CD4-positive, alpha-beta T cell treated with Interleukin-17A for 1 hour (primary cell): Measurements from ENCODE around the gene SLC25A23.
"Not testable (repeated sequence)": the region's sequence is repeated elsewhere in the genome, so short reads cannot be mapped to it uniquely, and the experiment has no call there.

Experiments used
- DNase-seq: peaks from one replicate; pipeline ENCODE4 v3.0.0-alpha.2; 2020

Gene SLC25A23

DNA sequence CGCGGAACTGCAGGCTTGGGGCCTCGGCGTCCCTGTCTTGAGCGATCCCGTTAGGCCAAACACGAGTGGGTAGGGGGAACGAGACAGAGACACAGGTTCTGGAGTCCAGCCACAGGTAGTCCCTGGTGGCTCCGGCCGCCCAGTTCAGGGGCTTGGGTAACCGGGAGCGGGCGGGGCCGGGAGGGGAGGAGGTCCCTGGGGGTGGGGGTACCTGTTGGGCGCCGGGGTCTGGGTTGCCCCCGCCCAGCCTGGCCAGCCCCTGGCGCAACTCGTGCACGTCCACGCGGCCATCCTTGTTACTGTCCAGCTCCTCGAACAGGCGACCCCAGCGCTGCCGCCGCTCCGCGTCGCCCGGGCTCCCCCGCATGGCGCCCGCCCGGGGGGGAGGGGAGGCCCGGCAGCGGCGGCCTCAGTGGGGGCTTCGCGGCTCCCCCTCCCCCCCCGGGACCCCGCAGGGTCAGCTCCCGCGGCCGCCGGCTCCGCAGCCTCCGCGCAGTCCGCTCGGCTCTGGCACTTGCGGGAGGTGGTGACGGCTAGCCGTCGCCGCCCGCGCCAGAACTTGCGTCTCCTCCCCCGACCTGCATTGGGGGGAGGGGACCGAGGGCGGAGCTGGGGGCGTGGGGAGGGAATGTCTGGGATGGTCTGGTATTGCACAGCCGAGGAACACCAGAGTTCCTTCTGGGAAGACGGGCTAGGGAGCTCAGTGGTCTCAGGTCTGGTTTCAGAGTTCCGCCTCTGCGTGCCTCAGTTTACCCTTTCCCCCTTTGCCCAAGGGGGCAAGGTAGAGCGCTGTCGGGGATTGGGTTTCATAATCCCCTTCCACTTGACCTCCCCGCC lies at the start of gene SLC25A23:
SLC25A23 (minus strand) TSS at position 531 of the 837 bp plus-strand sequence; CDS start at position 367, 164 bp downstream.
- peak; percentile 64 for DNase-seq

DNA sequence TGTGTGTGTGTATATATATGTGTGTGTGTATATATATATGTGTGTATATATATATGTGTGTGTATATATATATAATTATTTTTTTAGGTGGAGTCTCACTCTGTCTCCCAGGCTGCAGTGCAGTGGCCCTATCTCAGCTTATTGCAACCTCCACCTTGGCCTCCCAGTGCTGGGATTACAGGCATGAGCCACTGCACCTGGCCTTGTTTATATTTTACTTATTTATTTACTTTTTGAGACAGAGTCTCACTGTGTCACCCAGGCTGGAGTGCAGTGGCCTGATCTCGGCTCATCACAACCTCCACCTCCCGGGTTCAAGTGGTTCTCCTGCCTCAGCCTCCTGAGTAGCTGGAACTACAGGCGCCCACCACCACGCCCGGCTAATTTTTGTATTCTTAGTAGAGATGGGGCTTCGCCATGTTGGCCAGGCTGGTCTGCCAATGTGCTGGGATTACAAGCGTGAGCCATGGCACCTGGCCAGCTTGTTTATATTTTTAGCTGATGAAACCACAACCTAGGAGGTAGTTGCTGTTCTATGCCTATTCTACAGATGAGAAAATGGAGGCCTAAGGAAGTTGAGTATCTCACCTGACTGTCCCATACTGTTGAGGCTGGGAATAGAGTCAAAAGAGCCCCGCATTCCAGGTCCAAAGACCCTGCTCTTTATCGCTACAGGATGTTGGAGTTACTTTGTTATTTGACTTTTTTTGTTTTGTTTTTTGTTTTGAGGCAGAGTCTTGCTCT lies 48.6 kb upstream of the SLC25A23 start:
- DNase-seq = not testable (repeated sequence)

DNA sequence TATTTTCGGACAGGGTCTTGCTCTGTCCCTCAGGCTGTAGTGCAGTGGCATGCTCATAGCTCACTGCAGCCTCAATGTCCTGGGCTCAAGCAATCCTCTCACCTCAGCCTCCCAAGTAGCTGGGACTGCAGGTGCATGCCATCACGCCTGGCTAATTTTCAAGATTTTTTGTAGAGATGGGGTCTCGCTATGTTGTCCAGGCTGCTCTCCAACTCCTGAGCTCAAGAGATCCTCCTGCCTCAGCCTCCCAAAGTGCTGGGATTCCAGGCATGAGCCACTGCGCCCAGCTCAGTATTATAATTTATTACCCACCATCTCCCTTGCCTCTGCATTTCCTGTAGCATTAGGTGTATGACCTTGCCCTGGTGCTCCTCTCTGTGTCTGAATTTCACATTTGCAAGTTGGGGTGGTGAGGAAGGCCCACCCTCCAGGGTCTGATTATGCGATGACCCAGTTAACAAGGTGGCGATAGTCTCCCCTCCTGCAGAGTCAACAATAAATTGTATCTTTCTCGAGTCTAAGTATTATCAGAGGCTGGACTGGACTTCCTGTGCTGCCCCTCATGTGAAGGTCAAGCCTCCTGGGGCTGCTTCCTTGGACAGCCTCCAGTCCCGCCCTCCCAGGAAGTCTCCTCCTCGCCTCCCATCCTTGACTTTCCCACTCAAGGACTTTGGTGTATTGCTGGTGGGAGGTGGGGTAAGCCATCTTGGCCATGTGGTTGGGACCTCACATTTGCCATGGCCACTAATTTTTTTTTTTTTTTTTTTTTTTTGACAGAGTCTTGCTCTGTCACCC lies 44.0 kb upstream of the SLC25A23 start:
- DNase-seq = no peak

DNA sequence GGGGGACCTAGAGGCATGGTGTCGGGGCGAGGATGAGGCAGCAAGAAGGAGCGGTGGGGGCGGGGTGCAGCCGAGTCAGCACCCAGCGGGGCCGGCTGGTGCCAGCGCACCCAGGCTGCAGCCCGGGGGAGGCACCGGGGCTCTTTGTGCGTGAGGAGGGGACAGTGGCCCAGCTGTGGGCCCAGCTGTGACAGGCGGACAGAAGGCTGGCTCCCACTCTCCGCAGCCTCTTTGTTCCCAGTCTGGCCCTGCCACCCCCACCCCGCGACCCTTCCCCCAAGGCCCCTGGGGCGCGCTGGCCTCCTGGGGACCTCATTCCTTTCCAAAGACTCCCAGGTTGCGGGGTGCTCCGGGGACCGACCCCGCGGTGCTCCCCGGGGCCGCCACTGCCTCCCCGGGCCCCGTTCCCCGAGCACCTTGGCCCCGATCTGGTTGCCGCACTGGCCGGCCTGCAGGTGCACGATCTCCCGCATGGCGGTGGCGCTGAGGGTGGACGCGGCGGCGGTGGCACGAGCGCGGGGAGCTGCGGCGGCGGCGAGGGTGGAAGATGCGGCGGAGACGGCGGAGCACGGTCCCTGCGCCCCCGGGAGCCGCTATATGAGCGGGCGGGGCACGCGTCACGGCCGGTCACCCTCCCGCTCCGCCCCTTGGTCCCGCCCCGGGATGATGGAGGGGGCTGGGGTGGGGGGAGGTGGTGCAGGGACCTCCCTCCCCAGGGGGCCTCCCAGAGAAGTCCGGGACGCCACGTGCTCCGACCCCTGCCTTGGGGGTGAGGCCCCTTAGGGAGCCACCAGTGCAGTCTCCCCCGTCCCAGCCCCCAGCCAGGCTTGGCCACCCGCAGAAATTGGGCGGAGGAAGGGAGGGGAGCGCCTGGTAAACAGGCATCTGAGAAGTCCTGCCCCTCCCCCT lies 42.4 kb upstream of the SLC25A23 start, which contains the start of gene TUBB4A:
TUBB4A (minus strand) TSS at position 570 of the 909 bp plus-strand sequence; CDS start at position 473, 97 bp downstream.
- DNase-seq = peak; percentile 38

DNA sequence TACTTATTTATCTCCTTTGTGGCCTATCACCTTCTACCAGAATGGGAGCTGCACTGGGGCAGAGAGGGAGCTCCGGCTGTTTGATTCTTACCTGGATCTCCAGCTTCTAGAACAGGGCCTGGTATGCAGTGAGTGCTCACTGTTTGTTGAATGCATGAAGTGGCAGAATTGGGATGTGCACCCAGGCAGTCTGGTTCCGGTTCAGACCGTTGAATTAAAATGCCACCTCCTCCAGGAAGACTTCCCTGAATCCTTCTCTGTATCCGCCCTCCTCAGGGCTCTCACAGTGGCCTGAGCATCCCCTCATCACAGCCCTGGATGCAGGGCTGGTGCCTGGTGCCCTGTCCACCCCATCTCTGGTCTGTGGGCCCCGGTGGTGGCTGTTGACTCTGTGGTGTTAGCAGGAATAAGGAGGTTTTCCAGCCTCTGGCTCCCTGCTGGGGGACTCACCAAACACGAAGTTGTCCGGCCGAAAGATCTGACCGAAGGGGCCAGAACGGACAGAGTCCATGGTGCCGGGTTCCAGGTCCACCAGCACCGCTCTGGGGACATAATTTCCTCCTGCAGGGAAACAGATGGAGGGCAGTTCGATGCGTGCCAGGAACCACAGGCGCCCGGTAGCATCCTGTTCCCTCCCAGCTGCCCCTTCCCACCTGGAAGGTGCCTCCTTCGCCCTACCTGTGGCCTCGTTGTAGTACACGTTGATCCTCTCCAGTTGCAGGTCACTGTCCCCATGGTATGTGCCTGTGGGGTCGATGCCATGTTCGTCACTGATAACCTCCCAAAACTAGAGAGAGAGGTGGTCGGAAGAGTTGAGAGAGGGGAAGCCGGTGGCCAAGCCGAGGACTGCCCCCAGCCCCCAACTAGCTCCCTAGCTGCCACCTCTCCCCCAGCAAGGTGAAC lies 41.5 kb upstream of the SLC25A23 start:
- no peak for DNase-seq

DNA sequence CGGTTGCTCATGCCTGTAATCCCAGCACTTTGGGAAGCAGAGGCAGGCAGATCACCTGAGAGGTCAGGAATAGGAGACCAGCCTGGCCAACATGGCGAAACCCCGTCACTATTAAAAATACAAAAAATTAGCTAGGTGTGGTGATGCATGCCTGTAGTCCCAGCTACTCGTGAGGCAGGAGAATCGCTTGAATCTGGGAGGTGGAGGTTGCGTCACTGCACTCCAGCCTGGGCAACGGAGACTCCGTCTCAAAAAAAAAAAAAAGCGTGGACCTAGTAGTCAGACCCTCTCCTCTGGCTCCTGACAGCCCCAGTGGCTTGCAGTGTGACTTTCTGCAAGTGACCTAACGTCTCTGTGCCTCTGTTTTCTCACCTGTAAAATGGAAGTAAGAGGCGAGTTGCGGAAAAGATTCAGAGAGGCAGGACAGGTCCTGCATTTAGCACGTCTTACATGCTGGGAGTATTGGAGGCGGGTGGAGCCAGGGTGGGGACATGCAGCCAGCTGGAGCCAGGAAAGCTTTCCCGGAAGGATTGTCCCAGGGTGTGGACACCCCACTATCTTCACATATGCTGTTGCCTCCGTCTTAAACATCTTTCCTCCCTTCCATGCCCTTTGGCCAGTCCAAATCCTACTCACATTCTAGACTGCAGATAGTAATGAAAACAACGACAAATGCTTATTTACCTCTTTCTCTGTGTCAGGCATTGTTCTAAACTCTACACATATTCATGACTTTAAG lies 39.6 kb upstream of the SLC25A23 start:
- no peak for DNase-seq

DNA sequence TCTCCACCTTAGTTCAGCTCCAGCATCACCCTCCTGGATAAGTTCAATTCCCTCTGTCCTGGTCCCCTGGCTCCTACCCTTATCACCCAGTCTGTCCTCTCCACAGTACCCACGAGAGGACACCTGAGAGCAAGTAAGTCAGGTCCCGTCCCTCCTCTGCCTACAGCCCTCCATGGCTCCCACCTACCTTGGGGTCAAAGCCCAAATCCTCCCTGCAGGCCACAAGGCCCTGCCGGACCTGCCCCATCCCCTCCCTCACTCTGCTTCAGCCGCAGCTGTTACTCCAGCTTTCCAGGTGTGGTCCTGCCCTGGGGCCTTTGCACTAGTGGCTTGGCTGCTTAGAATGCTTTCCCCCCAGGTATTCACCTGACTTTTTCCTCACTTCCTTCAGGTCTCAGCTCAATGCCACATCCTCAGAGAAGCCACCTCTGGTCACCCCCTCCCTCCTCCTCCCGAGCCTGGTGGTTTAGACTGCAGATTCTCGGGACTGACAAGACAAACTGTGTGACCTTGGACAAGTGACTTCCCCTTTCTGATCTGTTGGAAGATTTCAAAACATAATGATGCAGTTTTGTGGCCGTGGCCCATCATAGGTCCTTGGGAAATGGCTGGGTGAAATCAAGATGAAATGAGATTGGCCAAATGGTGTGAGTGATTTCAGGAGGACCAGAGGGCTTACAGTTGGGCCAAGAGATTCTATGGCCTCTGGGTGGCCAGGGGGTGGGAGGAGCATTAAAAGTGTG lies 38.9 kb upstream of the SLC25A23 start:
- DNase-seq = no peak

DNA sequence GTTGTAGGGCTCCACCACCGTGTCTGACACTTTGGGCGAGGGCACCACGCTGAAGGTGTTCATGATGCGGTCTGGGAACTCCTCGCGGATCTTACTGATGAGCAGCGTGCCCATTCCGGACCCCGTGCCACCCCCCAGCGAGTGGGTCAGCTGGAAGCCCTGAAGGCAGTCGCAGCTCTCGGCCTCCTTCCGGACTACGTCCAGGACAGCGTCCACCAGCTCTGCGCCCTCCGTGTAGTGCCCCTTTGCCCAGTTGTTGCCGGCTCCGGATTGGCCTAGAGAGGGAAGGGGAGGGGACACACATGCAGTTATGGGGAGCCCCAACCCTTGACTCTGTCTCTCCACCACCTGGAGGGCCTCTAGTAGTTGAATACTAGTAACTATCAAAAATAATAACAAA lies 36.4 kb upstream of the SLC25A23 start:
- DNase-seq = no peak

DNA sequence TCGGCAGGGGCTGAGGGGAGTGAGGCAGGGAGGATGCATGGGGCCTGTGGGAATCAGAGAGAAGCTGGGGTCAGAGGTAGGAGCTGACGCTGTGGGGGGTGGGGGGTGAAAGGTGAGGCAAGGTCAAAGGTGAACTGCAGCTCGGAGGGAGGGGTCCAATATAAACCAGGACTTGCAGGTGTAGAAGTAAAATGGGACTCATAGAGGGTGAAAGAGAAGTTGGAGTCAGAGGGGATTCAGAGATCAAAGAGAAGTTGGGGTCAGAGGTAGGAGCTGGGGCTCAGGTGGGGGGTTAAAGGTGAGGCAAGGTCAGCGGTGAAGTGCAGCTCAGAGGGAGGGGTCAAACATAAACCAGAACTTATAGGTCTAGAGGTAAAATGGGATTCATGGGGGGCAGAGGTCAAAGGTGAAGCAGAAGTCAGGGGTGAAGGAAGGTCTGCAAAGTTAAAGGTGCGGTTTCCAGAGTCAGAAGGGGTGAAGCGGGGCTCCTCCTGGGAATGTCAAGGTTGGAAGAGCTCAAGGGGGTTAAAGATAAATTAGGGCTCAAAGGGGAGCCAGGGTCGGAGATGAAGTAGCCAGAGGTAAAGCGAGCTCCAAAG lies 34.9 kb upstream of the SLC25A23 start:
- no peak for DNase-seq

DNA sequence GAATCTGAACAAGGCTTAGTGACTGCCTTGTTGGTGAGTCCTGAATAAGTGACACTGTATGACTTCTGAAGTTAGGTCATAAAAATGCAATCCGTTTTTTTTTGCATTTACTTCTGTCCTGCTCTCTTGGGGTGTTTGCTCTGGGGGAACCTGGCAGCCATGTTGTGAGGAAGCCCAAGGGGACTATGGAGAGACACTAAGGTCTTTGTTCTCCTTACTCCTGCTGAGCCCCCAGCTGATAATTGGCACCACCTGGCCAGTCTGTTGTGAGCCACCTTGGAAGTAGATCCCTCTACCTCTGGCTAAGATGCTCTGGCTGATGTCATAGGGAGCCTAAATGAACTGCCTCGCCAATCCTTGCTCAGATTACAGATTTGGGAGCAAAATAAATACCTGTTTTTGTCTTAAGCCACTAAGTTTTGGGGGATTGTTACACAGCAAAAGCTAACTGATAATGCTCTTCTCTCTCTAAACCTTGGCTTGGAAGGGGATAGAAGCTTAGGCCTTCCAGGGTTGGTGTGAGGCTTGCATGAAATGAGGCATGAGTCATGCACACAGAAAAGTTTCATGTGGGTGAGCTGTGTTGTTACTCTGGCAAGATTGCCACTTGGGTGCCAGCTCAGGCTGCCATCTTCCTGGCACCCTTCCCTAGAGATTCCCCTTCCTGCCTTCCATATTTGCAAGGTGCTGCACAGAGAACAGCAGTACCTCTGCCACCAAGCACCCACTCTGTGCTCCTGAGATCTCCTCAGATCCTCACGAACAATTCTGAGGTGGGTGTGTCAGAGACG lies 32.4 kb upstream of the SLC25A23 start:
- DNase-seq = no peak

DNA sequence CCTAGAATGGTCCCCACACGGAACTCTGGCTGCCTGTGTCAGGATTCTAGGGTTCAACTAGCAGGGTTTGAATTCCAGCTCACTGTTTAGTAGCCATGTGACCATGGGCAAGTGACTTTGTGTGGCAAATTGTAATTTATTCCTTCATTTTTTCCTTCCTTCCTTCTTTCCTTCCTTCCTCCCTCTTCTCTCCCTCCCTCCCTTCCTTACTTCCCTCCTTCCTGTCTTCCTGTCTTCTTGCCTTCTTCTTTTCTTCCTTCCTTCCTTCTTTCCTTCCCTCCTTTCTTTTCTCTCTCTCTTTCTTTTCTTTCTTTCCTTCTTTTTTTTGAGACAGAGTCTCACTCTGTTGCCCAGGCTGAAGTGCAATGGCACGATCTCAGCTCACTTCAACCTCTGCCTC lies 30.5 kb upstream of the SLC25A23 start:
- no peak for DNase-seq

DNA sequence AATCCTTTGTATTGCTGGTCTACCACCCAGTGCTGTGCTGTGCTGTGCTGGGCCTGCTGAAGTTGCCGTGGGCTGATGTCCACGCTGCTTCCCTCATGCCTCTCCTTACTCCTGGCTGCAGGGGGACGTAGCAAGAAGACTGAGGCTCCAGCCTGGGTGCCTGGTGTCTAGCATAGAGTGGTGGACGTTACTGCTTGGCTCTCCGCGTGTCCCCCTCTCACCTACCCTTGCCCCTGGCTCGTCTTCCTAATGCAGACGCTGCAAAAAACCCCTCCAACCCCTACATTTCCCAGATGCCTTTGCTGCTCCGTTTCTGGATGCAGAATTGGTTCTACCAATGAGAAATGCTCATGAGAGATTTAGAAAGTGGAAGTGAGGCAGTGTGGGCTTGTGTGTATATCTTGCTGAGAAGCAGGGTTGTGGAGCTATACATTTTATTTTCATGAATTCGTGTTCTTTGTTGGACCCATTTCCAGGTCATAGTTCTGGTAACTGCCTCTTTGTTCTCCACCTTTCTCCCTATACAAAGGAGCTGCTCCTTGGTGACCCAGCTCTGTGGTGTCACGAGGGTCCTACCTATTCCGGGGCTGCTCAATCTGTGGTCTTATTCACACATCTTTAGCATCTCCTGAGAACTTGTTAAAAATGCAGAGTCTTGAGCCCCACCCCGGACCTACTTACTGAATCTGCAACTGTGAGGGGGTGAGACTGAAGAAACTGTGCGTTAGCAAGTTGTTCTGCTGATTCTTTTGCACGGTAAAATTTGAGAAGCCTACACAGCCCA lies 29.9 kb upstream of the SLC25A23 start:
- peak; percentile 39 for DNase-seq

DNA sequence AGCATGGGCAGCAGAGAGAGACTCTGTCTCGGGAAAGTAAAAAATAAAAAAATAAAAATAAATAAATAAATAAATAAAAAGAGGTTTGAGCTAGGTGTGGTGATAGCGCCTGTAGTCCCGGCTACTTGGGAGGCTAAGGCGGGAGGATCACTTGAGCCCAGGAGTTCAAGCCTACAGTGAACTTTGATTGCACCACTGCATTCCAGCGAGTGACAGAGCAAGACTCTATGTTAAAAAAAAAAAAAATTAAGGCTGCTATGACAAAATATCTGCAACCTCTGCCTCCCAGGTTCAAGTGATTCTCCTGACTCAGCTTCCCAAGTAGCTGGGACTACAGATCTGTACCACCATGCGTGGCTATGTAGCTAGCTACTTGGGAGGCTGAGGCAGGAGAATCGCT lies 25.2 kb upstream of the SLC25A23 start:
- DNase-seq = no peak

DNA sequence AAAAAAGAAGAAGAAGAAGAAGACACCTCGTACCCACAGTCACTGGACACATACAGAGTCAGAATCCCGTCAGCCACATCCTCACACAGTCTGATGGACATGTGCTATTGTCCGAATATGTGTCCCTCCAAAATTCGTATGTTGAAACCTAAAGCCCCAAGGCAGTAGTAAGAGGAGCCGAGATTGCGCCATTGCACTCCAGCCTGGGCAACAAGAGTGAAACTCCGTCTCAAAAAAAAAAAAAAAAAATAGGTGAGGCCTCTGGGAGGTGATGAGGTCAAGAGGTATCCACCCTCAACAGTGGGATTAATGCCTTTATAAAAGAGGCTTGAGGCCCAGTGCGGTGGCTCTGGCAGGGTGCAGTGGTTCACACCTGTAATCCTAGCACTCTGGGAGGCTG lies 24.6 kb upstream of the SLC25A23 start:
- DNase-seq = no peak

DNA sequence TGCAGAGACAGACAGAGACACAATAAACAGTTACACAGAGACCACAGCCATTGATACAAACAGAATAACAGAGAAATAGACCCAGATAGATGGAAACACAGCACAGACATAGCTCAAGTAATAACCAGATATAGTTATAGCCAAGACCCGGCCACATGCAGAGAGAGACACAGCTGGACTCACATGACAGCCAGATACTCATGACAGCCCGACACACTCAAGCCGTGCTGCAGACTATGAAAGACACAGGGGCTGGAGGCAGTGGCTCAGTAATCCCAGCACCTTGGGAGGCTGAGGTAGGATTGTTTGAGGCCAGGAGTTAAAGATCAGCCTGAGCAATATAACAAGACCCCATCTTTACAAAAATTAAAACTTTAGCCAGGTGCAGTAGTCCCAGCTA lies 23.6 kb upstream of the SLC25A23 start:
- DNase-seq = no peak

DNA sequence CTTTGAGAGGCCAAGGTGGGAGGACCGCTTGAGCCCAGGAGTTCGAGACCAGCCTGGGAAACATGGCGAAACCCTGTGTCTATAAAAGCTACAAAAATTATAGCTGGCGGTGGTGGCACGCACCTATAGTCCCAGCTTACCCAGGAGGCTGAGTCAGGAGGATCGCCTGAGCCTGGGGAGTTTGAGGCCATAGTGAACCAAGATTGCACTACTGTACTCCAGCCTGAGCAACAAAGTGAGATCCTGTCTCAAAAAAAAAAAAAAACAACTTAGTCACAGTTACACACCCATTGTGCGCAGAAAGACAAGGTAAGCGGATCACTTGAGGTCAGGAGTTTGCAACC lies 22.7 kb upstream of the SLC25A23 start:
- DNase-seq = no peak

DNA sequence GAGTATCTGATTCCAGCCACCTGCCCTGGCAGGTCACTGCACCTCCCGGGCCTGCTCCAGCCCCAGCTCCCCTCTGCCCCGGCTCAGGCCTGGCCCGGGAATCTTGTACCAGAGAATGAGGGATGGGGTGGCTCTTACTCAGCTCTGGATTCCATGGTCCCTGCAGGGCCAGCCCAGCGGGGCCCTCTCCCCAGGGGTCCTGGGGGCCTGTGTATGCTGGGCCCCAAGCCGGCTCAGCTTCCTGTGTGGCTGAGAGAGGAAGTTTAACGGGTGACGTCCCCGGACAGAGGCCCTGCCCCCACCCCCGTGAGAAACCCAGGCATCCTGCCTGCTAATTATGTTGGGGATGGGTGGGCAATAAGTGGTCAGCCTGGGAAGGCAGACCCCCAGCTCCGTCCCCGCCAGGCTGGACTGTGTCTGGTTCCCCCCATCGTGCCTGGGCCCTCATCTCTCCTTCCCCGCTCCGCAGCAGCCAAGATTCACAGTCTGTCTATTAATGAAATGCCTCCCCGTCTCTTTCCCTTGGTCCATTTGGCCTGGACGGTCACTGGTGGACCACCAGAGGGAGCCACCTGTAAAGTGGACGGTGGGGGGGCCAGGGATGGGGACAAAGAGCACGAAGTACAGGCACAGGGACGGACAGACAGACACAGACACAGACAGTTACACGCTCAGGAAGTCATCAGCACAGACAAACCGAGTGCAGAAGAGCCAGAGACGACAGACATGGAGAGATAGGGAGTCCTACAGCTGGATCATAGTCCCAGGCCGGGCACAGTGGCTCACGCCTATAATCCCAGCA lies 22.1 kb upstream of the SLC25A23 start, which contains the start of gene DENND1C:
DENND1C (minus strand) TSS at position 247 of the 802 bp plus-strand sequence; CDS start at position 155, 92 bp downstream.
- peak; percentile 81 for DNase-seq
